NCI-H2171 treated with DMSO at 0.1 percent for 48 hours (cell line): ENCODE measurements around the gene NIM1K.
"Not testable (repeated sequence)": the region's sequence is repeated elsewhere in the genome, so short reads cannot be mapped to it uniquely, and the experiment has no call there.

Experiments
- DNase-seq: peaks from one replicate; lab custom pipeline; 2025; lab: John Stamatoyannopoulos, UW

Gene NIM1K

GRCh38 chr5:43190755-43191603 is 1.0 kb upstream of the NIM1K start:
- no peak for DNase-seq

DNA sequence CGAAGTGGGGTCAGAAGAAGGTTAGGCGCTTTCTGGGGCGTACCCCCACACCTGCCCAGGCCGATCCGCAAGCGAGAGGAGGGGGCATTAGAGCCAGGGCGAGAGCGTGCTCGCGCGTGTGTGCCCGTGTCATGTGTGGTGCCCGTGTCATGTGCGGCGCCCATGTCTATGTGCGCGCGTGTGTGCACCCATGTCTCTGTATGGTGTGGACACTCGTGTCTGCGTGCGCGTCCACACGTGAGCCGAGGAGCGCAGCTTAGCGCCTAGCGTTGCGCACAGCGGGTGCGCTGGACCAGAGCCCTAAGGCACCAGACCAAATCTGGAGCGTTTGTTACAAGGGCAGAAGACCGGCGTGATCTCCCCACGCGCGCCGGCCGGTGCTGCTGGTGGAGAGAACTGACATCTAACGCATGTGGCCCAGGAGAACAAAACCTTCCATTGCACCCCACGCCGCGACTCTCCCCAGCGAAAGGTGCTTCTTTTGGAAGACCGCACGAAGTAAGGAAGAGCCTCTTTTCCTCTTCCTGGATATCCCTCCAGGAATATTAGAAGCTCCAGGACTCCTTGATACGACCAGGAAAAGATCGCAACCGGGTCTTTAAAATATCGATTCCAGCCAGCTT is 644 bp downstream of the NIM1K start:
- no peak for DNase-seq

GRCh38 chr5:43193181-43193893 is 1.3 kb downstream of the NIM1K start:
- no peak for DNase-seq

DNA sequence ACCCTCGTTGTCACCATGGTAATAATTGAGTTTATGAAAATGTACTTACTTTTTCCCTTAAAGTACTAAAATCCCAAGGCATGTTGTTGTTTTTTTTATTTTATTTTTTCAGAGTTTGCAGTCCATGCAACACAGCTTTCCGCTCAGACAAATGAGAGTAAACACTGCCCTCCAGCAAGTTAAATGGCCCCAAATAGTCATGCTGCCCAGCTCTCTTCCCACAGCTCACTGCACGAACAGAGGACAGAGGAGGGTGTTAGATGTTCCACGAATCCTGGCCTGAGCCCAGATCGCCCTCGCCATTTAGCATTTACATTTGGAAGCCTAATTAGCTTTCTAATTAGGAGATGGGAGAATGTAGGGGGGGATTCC is 1.9 kb downstream of the NIM1K start:
- DNase-seq = no peak

DNA sequence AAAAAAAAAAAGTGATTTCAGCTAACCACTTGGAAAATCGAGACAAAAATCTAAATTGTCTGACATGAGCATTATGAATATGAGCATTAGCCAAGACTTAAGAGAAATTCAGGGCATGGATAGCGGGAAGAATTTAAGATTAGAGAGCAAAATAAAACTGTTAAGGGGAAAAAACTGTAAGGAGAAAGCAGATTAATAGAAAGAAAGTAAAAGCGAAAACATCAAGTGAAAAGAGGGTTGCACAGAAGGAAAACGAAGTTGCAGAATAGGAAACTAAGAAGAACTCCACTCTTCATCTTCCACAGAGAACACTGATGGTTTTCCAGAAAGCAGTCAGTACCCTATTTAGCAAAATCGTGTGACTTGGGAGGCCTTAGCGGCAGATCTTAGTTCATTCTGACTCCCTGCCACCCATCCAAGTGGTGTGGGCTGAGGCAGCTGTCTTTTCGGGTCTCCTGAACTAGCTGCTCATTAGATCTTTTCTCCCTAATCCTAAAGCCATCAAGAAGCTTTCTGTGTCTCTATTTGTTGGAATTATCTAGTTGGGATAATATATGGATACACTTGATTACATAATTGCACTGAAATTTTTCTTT is 3.7 kb downstream of the NIM1K start:
- no peak for DNase-seq

- no peak for DNase-seq
These were observed 5.5 kb downstream of the NIM1K start for GRCh38 chr5:43197535-43197934.

DNA sequence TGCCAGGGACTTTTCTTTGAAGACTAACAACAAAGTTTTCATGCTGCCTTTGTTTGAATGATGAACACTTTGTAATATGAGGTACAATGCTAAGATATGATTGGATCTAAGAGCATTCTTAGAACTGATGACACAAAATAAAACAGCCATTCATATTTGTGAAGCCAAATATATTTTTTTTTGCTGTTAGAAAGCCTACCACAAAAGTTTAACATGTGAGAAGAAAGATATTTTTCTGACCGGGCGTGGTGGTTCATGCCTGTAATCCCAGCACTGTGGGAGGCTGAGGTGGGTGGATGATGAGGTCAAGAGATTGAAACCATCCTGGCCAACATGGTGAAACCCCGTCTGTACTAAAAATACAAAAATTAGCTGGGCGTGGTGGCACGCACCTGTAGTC is 9.4 kb downstream of the NIM1K start:
- not testable (repeated sequence) for DNase-seq

- no peak for DNase-seq
These were observed 10.4 kb downstream of the NIM1K start for GRCh38 chr5:43202380-43202779.

DNA sequence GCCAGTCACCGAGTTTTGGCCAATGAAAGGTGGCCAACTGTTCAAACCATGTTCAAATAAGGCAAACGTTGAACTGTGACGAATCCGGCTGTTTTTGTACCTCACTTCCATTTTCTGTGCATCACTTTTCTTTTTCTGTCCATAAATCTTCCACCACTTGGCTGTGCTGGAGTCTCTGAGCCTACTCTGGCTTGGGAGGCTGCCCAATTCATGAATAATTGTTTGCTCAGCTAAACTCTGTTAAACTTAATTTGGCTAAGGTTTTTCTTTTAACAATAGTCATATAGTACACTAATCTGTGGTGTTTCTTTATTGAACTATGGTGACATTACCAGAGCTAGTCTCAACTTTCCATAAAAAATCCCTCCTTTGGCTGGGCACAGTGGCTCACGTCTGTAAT is 11.3 kb downstream of the NIM1K start:
- no peak for DNase-seq

GRCh38 chr5:43204958-43205357 is 12.9 kb downstream of the NIM1K start:
- no peak for DNase-seq

DNA sequence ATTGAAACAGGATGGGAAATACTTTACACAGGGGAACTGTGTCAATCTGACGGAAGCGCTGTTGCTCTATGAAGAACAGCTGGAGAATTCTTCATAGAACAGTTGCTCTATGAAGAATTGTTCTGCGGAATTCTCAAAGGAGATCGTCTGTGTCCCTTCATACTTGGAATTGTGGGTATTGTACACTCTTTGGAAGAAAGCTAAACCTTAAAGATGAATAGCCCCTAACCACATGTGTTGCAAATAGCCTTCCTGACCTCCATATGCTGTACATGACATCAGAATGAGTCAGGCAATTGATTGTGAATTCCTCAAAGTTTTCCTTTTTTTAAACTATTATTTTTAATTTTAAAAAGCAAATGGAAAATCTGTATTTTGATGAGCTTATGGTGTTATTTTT is 15.6 kb downstream of the NIM1K start:
- no peak for DNase-seq

DNA sequence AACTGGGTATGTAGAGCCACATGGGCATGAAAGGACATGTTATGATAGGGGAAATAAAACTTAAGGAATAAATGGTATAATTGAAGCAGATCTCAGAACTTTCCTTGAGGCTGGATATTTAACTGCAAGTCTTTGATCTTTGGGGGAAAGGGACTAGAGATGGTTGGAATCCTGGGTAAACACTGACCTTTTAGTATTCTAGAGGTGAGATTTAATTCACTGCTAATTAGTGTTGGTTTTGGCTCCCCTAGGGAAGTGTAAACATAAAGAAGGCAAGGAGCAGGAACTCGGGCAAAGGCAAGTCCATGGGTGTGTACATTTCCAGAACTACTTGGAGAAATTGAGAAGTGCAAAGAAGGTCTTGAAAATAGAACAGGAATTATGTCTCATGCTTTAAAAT is 16.6 kb downstream of the NIM1K start:
- no peak for DNase-seq

GRCh38 chr5:43209060-43209459 is 17.0 kb downstream of the NIM1K start:
- DNase-seq = no peak

GRCh38 chr5:43209833-43210232 is 17.8 kb downstream of the NIM1K start:
- DNase-seq = no peak

- DNase-seq = no peak
These were observed 18.5 kb downstream of the NIM1K start for GRCh38 chr5:43210570-43210969.

GRCh38 chr5:43213951-43214350 is 21.9 kb downstream of the NIM1K start:
- no peak for DNase-seq

DNA sequence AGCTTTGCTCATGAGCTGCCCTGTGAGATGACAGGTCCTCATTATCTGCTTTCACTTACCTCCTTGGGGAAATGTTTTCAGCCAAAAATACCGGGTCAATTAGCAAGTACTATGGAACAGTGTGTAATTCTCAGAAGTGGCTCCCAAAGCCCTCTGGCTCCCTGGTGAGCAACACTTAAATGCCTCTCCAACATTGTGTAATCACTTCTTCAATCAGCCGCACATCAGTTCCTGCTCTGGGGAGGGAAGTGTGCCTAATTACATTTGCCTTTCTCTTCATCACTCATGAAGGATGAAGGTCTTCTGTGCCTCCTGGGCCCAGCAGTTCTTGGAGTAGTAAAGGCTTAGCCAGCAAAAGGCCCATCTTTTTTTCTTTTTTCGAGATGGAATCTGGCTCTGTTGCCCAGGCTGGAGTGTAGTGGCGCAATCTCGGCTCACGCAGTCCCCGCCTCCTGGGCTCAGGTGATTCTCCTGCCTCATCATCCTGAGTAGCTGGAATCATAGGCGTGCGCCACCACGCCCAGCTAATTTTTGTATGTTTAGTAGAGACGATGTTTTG is 23.1 kb downstream of the NIM1K start:
- DNase-seq = no peak

- no peak for DNase-seq
These were observed 24.9 kb downstream of the NIM1K start for GRCh38 chr5:43216941-43217340.

GRCh38 chr5:43219120-43219519 is 27.1 kb downstream of the NIM1K start:
- no peak for DNase-seq

DNA sequence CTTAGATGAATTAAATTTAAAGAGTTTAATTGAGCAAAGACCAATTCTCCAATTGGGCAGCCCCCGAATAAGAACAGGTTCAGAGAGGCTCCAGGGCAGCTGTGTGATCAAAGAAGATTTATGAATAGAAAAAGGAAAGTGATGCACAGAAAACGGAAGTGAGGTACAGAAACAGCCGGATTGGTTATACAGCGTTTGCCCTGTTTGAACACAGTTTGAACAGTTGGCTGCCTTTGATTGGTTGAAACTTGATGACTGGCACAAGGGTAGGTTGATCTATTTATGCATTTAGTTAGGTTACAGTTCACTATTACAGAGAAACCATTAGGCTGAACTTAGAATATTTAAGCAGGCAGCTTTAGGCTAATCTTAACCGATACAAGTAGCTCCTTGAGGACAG is 29.5 kb downstream of the NIM1K start:
- DNase-seq = no peak

- DNase-seq = no peak
These were observed 33.7 kb downstream of the NIM1K start for GRCh38 chr5:43225649-43226245.

DNA sequence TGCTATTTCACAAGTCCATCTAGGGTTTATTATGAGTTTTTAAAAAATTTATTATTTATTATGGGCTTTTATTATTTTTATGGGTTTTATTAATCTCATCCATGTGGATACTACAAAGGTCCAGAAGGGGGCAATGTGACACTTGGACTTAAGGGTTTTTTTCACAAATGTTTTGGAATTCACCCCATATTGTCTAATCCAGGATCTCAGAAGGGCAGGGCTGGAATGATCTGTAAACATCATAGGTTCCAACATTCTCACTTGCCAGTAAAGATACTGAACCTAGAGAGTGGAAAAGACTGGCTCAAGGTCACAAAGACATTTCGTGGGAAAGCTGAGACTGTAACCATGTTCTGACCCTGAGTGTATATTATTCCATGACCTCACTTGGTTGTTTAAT is 35.6 kb downstream of the NIM1K start:
- DNase-seq = peak; percentile 28
